Medulla oblongata (tissue), 1 donor: ENCODE results near the gene MYDGF.
A peak's percentile ranks its signal among the peaks of the same experiment; 100 is the strongest.
"Not testable (repeated sequence)": the region's sequence is repeated elsewhere in the genome, so short reads cannot be mapped to it uniquely, and the experiment has no call there.

Experiments
- DNase-seq: peaks from one replicate; pipeline ENCODE4 v3.0.0-alpha.2; 2015; ENCODE audit errors: extremely low spot score

MYDGF gene

DNA sequence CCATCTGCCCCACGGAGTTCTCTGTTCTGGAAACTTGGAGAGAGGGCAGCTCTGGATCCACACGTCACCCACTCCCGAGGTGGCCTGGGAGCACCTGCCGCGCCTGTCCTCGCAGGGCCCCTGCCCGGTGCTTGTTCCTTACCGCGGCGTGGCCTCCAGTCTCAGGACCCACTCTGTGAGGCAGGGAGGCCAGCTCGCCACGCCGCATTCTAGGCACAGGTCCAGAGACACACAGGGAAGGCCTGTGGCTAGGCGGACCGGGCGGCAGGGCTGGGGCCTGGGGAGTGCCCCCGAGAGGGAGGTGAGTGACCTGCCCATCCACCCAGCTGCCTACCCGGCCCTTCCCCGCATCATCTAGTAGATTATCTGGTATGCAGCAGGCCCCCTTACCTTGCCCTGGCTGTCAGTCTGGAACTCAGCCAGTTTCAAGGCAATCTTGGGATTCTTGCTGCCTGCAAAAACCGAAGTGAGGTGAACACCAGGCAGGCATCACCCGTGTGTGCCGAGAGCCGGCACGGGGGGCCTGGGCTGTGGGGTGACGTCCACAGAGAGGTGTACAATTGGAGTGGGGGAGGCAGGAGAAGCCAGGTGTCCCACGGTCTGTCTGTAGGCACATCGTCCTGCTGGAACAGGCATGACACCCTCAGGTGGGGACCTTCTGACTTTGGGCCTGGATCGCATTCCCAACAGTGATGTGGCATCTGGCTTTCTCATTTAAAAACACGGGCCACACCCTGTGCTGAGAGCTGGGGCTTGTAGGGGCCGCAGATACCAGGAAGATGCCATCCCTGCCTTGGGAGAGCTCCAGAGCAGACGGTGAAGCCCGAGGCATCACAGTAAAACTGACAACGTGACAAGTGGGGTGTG, 29.9 kb upstream of the MYDGF start:
- no peak for DNase-seq

- no peak for DNase-seq
Measured at GRCh38 chr19:4697304-4697703, 27.2 kb upstream of the MYDGF start.

GRCh38 chr19:4695224-4695731, 25.1 kb upstream of the MYDGF start:
- DNase-seq: peak; percentile 60

- DNase-seq: peak; percentile 51
Measured at GRCh38 chr19:4694211-4694987, 24.3 kb upstream of the MYDGF start.

GRCh38 chr19:4693471-4694121, 23.5 kb upstream of the MYDGF start:
- no peak for DNase-seq

DNA sequence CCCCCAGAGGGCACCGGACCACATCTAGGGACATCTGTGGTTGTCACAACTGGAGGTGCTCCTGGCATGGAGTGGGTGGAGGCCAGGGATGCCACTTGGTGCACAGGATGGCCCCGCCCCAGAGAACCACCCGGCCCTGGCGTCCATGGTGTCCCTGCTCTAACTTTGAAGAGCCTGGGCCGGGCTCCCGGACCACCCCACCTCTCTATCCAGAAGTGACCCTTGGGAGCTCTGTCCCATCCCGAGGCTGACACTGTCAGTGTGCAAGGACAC, 22.9 kb upstream of the MYDGF start:
- DNase-seq: no peak

DNA sequence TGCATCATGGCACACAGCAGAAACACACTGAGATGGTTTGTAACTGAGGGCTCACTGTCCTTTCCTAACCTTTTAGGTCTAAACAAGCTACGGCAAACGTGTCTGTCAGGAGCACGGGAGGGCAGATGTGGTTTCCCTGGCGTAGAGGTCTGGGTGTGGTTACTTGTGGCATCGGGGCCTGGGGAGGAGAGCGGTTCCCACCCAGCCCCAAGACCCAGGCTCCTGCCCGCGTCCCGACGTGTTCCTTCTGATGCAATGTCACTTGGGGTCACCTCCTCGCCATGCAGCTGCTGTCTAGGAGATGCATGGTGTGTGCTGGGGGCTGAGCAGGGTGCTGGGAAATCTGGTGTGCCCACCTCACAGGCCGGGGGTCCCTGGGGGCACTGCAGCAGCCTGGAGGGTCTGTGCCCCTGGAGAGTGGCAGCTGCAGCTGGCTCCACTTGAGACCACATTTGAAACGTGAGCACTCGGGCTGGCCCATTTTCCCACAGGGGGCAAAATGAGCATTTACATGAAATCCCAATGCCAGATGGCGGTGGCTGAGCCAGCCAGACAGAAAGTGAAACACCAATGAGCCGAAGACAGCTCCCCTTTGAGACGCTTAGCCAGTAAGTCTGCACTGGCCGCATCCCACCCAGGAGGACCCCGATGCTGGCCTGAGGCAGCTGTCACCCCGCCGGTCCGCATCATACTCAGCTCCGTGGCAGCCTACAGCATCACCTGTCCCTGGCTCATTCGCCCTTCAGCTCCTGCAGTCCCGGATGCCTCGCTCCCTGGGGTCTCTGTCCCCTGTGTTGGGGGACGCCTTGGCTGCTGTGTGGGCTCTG, 22.3 kb upstream of the MYDGF start:
- DNase-seq: no peak

DNA sequence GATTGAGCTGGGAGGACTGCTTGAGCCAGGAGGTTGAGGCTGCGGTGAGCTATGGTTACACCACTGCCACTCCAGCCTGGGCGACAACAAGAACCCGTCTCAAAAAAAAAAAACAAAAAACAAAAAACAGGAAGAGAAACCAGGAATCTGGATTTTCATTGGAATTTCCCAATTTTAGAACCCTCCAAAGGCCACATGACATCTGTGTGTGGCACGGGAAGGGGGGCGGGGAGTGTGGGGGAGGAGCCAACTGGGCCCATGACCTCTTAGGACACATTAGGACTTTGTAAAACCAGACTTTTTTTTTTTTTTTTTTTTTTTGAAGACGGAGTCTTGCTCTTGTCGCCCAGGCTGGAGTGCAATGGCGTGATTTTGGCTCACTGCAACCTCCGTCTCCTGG, 21.2 kb upstream of the MYDGF start:
- DNase-seq: no peak

GRCh38 chr19:4690361-4690760, 20.2 kb upstream of the MYDGF start:
- no peak for DNase-seq

DNA sequence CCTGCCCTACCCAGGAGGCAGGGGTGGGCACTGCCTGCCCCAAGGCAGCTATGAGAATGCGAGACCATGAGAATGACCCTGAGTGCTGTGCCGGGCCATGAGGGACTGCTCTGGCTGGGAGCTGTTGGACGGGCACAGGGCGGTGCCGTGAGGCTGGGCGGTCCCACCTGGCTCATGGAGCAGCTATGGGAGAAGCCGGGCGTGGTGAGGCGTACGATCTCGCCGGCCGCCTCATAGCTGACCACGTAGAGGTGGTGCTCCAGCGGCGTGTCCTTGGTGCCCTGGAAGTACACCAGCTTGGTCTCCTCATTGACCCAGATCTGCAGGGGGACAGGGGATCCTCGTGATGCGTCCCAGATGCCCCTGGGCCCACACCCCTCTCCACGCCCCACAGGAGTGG, 19.3 kb upstream of the MYDGF start:
- DNase-seq: no peak

DNA sequence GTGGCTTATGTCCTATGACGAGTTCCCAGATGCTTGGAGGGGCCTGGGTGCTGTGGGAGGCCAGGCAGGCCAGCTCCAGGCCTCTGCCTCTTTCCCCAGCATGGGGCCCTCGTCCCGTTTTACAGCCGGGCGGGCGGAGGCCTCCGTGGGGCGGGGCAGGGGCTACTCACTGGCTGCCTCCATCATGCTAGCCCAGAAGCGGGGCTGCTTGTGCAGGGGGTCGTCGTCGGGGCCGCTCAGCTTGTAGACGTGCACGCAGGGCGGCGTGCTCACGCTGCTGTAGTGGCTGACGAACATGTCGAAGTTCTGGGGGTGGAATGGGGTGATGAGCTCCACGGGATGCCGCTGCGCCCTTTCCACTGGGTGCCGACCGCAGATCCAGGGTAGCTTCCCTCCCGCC, 18.4 kb upstream of the MYDGF start:
- DNase-seq: no peak

DNA sequence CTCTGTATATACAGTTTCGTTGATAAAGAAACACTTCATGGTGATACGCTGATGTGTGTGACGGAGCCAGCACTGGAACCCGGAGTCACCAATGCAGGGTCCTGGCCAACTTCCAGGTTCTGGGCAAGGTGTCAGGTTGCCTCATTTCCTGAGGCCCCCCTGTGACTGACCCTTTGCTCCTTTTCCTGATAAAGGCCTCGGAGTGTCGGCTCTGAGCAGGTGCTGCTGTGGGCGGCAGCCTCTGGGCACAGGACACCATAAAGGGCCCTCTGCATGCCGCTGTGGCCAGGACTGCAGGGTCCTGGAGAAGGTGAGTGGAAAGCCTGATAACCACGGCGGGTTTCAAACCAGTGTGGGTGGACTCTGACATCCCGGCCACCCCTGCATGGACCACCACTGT, 17.3 kb upstream of the MYDGF start:
- DNase-seq: no peak

DNA sequence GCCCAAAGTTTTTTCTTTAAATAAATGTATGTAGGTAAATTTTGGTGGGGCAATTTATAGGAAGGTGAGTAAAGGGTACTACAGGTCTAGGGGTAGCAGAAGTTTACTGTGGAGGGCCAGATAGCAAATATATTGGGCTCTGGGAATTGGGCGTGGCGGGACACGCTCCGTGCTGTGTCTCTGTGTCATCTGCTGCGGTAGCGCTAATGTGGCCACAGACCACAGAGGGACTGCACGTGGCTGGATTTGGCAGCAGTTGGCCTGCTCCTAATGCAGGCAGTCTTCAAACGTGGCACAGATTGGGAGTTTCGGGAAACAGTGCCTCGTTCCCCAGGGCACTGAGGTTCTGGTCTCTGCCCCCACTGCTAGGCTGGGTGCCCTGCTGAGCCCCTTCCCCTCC, 16.6 kb upstream of the MYDGF start:
- DNase-seq: no peak

DNA sequence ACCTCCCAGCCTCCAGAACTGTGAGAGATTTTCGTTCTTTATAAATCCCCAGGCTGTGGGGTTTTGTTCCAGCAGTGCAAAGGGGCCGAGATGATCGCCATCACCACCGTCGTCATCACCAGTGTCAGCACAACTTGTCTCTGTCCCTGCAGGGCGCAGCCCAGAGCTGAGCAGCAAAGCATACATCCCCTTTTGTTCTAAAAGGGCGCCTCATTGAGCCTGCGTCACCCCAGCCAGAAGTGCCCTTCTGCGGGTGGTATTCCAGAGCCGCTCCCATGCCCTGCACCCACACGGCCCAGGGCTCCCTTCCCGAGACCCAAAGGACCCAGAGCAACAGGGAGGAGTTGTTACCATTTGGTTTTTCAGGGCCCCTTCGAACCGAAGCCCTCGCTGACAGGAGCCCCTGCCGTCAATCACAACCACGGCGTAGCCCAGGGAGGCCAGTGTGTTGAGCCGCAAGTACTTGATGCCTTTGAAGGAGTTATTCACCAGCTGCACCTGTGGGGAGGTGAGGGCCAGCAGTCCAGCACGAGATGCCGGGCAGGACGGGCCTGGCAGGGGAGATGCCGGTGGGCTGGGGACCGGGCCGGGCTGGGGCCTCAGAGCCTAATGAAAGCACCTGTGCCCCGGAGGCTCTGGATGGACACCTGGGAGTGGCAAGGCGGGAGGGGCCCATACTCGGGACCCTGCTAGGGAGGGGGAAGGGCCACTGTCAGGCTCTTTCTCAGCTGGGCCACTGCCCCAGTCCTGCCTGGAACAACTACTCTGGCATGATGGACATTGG, 14.4 kb upstream of the MYDGF start:
- peak; percentile 21 for DNase-seq

GRCh38 chr19:4682417-4683200, 12.5 kb upstream of the MYDGF start:
- DNase-seq: no peak

- DNase-seq: not testable (repeated sequence)
Measured at GRCh38 chr19:4680021-4680420, 9.9 kb upstream of the MYDGF start.

DNA sequence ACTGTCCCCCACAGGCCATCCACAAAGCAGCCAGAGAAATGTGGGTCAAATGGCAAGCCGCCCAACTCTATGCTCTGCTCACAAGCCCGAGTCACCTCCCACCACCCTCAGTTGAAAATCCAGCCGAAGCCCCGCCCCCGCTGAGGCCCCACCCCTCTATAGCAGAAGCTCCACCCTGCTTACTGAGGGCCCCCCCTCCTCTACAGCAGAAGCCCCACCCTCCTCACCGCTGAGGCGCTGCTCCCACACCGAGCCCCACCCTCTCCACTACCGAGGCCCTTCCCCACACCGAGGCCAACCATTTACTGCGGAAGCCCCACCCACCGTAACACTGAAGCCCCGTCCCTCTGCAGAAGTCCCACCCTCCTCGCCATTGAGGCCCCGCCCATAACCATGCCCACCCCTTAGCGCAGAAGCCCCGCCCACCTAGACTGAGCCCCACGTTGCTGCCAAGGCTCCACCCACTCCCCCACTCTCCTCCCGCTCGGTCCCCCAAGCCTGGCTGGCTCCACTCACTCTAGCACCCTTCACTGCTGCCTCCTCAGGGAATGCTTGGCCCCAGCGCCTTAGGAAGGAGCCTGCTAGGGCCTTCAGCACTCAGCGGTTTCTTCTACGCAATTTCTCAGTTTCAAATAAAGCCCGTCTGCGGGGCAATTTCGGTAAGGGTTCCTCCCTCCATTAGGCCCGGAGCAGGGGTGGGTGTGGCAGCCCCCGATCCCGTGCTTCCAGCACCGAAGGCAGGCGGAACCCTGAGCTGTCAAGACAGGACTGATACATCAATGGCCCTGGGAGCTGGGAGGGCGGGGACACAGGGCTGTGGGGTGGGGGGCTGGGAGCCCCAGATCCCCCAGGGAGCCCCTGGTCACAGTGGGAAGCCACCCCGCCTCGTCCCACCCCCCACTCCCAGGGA, 9.0 kb upstream of the MYDGF start:
- no peak for DNase-seq

DNA sequence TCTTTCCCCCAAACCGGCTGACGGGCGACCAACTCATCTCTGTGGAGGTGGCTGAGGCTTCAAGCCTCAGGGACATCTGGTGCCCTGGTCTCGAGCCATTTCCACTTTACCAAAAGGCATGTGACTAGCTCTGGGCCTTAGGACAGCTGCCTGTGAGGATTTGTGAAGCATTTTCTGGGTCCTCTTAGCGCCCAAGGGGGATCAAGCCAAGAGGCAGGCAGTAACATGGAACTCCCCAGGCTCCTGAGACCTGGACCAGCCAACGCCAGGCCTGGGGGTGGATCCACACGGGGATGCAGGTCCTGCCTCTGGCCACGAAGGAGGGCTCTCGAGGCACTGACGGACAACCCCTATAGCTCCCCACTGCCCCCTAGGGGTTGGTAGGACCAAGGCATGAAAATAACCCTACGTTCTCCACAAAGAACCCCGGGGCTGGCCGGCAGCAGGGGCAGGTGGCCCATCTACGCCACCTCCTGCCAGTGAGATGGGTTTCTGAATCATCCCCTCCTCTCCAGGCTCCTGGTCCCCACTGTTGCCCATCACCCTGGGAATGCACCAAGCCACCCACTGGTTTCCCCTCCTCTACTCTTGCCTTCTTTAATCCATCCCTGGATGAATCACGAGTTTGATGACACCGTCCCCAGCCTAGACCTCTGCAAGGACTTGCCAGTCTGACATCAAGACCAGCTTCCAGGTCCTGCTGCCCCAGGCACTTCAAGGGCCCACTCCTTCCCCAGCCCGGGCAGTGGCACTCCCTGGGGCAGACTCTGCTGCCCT, 7.0 kb upstream of the MYDGF start:
- DNase-seq: peak; percentile 14
